ENCODE measurements around the gene RPL27A.
A peak's percentile ranks its signal among the peaks of the same experiment; 100 is the strongest.

Gene RPL27A

GRCh38 chr11:8672346-8672745 is 10.2 kb upstream of the RPL27A start:
- Histone ChIP-seq H3K9me3 (ENCODE audit: severe bottlenecking) (no peaks in the 10 kb centered on the region), H3K36me3 (ENCODE audit: low read depth) (peaks cover 7% of the 10 kb centered on the region; the same call in 1 of the 2 replicates), H3K27me3 (ENCODE audit: insufficient read depth, poor library complexity, severe bottlenecking) (no peaks in the 10 kb centered on the region), H3K4me3 (ENCODE audit: severe bottlenecking) (no peak overlapping the region), H3K27ac (ENCODE audit: poor library complexity, severe bottlenecking) (peak overlapping the region; percentile 81), H3K4me1 (ENCODE audit: insufficient read depth, poor library complexity, severe bottlenecking) (peaks cover 21% of the 10 kb centered on the region)
- no peak for DNase-seq (ENCODE audit: low spot score)
- no peak for ATAC-seq (ENCODE audit: low read depth)
- no peak for TF ChIP-seq CTCF (IDR thresholded peaks at IDR 0.05; ENCODE audit: poor library complexity, severe bottlenecking)

GRCh38 chr11:8674859-8675258 is 7.7 kb upstream of the RPL27A start:
- TF ChIP-seq CTCF (IDR thresholded peaks at IDR 0.05; ENCODE audit: poor library complexity, severe bottlenecking), result no peak
- DNase-seq (ENCODE audit: low spot score) (no peak), ATAC-seq (ENCODE audit: low read depth) (no peak)
- Histone ChIP-seq H3K9me3 (ENCODE audit: severe bottlenecking) (no peaks in the 10 kb centered on the region), H3K27ac (ENCODE audit: poor library complexity, severe bottlenecking) (no peak overlapping the region), H3K27me3 (ENCODE audit: insufficient read depth, poor library complexity, severe bottlenecking) (no peaks in the 10 kb centered on the region), H3K36me3 (ENCODE audit: low read depth) (peaks cover 7% of the 10 kb centered on the region; the same call in 1 of the 2 replicates), H3K4me1 (ENCODE audit: insufficient read depth, poor library complexity, severe bottlenecking) (peaks cover 21% of the 10 kb centered on the region), H3K4me3 (ENCODE audit: severe bottlenecking) (no peak overlapping the region)

GRCh38 chr11:8676458-8676857 is 6.1 kb upstream of the RPL27A start:
- ATAC-seq (ENCODE audit: low read depth) (no peak), DNase-seq (ENCODE audit: low spot score) (no peak)
- no peak overlapping the region for H3K4me3 ChIP-seq (ENCODE audit: severe bottlenecking)
- H3K4me1 ChIP-seq (ENCODE audit: insufficient read depth, poor library complexity, severe bottlenecking), result peaks cover 8% of the 10 kb centered on the region
- no peaks in the 10 kb centered on the region for H3K27me3 ChIP-seq (ENCODE audit: insufficient read depth, poor library complexity, severe bottlenecking)
- H3K9me3 ChIP-seq (ENCODE audit: severe bottlenecking), result no peaks in the 10 kb centered on the region
- TF ChIP-seq CTCF (IDR thresholded peaks at IDR 0.05; ENCODE audit: poor library complexity, severe bottlenecking), result no peak
- peaks cover 3% of the 10 kb centered on the region; the same call in 1 of the 2 replicates for H3K36me3 ChIP-seq (ENCODE audit: low read depth)
- no peak overlapping the region for H3K27ac ChIP-seq (ENCODE audit: poor library complexity, severe bottlenecking)

- DNase-seq (ENCODE audit: low spot score) (no peak), ATAC-seq (ENCODE audit: low read depth) (no peak)
- H3K36me3 ChIP-seq (ENCODE audit: low read depth), result peaks cover 13% of the 10 kb centered on the region
- no peak overlapping the region for H3K27ac ChIP-seq (ENCODE audit: poor library complexity, severe bottlenecking)
- H3K9me3 ChIP-seq (ENCODE audit: severe bottlenecking), result no peaks in the 10 kb centered on the region
- no peak for TF ChIP-seq CTCF (IDR thresholded peaks at IDR 0.05; ENCODE audit: poor library complexity, severe bottlenecking)
- no peaks in the 10 kb centered on the region for H3K4me1 ChIP-seq (ENCODE audit: insufficient read depth, poor library complexity, severe bottlenecking)
- no peaks in the 10 kb centered on the region for H3K27me3 ChIP-seq (ENCODE audit: insufficient read depth, poor library complexity, severe bottlenecking)
- no peak overlapping the region for H3K4me3 ChIP-seq (ENCODE audit: severe bottlenecking)
These were observed 3.6 kb upstream of the RPL27A start for GRCh38 chr11:8679006-8679405.

GRCh38 chr11:8681837-8682302 is 722 bp upstream of the RPL27A start:
- H3K4me3 ChIP-seq (ENCODE audit: severe bottlenecking), result peak overlapping the region; percentile 88
- peaks cover 14% of the 10 kb centered on the region for H3K4me1 ChIP-seq (ENCODE audit: insufficient read depth, poor library complexity, severe bottlenecking)
- H3K27ac ChIP-seq (ENCODE audit: poor library complexity, severe bottlenecking), result peak overlapping the region; percentile 85
- ATAC-seq (ENCODE audit: low read depth) (no peak; the same call in 2 of the 3 replicates), DNase-seq (ENCODE audit: low spot score) (no peak)
- H3K9me3 ChIP-seq (ENCODE audit: severe bottlenecking), result no peaks in the 10 kb centered on the region
- TF ChIP-seq CTCF (IDR thresholded peaks at IDR 0.05; ENCODE audit: poor library complexity, severe bottlenecking), result no peak
- H3K27me3 ChIP-seq (ENCODE audit: insufficient read depth, poor library complexity, severe bottlenecking), result no peaks in the 10 kb centered on the region
- peaks cover 41% of the 10 kb centered on the region for H3K36me3 ChIP-seq (ENCODE audit: low read depth)
